ENCODE results near the gene TRIB2. TPM values are rescaled to one million over a fixed set of nuclear protein-coding genes. Genes with fewer than 3 reads are reported as not detected.

Gene TRIB2
- total RNA-seq, 4 donors from 2014 or later, result 182 to 554 (median 315) TPM

GRCh38 chr2:12766421-12766879, 49.7 kb downstream of the TRIB2 start:
- DNase-seq (ENCODE audit: low spot score in 2 of 2), result no peak
- 58 to 74% methylated on average over 12 of the region's 12 CpGs for WGBS, 2 donors
- Histone ChIP-seq H3K27ac (no peak overlapping the region), H3K9me3 (peaks cover 0 to 8% (median 0%) of the 10 kb centered on the region in 4 donors), H3K36me3 (no peaks in the 10 kb centered on the region), H3K4me1 (peaks cover 0 to 11% (median 3%) of the 10 kb centered on the region in 4 donors), H3K4me3 (no peak overlapping the region), H3K27me3 (no peaks in the 10 kb centered on the region)
- TF ChIP-seq CTCF (IDR thresholded peaks at IDR 0.05) (no peak), POLR2A (IDR thresholded peaks at IDR 0.05) (no peak), EP300 (IDR thresholded peaks at IDR 0.05) (no peak)

GRCh38 chr2:12767541-12767940, 50.8 kb downstream of the TRIB2 start:
- DNase-seq (ENCODE audit: low spot score in 2 of 2), result no peak
- Histone ChIP-seq H3K9me3 (peaks cover 0 to 8% (median 0%) of the 10 kb centered on the region in 4 donors), H3K27ac (no peak overlapping the region), H3K4me1 (peaks cover 0 to 10% (median 3%) of the 10 kb centered on the region in 4 donors), H3K36me3 (no peaks in the 10 kb centered on the region), H3K27me3 (no peaks in the 10 kb centered on the region), H3K4me3 (no peak overlapping the region)
- 70 to 71% methylated on average over 8 of the region's 8 CpGs for WGBS, 2 donors
- TF ChIP-seq EP300 (IDR thresholded peaks at IDR 0.05), result no peak
- no peak for TF ChIP-seq POLR2A (IDR thresholded peaks at IDR 0.05)
- TF ChIP-seq CTCF (IDR thresholded peaks at IDR 0.05), result no peak

GRCh38 chr2:12767996-12768624, 51.4 kb downstream of the TRIB2 start:
- H3K4me3 ChIP-seq, result no peak overlapping the region
- no peak for DNase-seq (ENCODE audit: low spot score in 2 of 2)
- peaks cover 0 to 8% (median 0%) of the 10 kb centered on the region in 4 donors for H3K9me3 ChIP-seq
- H3K27me3 ChIP-seq, result no peaks in the 10 kb centered on the region
- 56% methylated on average over 3 of the region's 3 CpGs for WGBS, 2 donors
- peaks cover 0 to 6% (median 2%) of the 10 kb centered on the region in 4 donors for H3K4me1 ChIP-seq
- H3K27ac ChIP-seq, result no peak overlapping the region
- H3K36me3 ChIP-seq, result no peaks in the 10 kb centered on the region
- TF ChIP-seq CTCF (IDR thresholded peaks at IDR 0.05) (no peak), EP300 (IDR thresholded peaks at IDR 0.05) (no peak), POLR2A (IDR thresholded peaks at IDR 0.05) (no peak)

- H3K27ac ChIP-seq, result peak overlapping the region in 1 of 4 donors; percentile 25
- no peaks in the 10 kb centered on the region for H3K36me3 ChIP-seq
- H3K9me3 ChIP-seq, result peaks cover 0 to 3% (median 0%) of the 10 kb centered on the region in 4 donors
- TF ChIP-seq CTCF (IDR thresholded peaks at IDR 0.05) (no peak), POLR2A (IDR thresholded peaks at IDR 0.05) (no peak), EP300 (IDR thresholded peaks at IDR 0.05) (no peak)
- no peaks in the 10 kb centered on the region for H3K4me1 ChIP-seq
- H3K4me3 ChIP-seq, result no peak overlapping the region
- no peaks in the 10 kb centered on the region for H3K27me3 ChIP-seq
- WGBS, 2 donors, result 52 to 74% methylated on average over 9 of the region's 9 CpGs
- peak in 1 of 2 donors; percentile 32 for DNase-seq (ENCODE audit: low spot score in 2 of 2)
Observed at GRCh38 chr2:12769492-12770105, 52.9 kb downstream of the TRIB2 start.

- Histone ChIP-seq H3K4me1 (no peaks in the 10 kb centered on the region), H3K27me3 (no peaks in the 10 kb centered on the region), H3K27ac (no peak overlapping the region), H3K36me3 (no peaks in the 10 kb centered on the region), H3K4me3 (no peak overlapping the region), H3K9me3 (peaks cover 0 to 3% (median 0%) of the 10 kb centered on the region in 4 donors)
- no peak for DNase-seq (ENCODE audit: low spot score in 2 of 2)
- 61 to 63% methylated on average over 8 of the region's 8 CpGs for WGBS, 2 donors
- TF ChIP-seq CTCF (IDR thresholded peaks at IDR 0.05) (no peak), EP300 (IDR thresholded peaks at IDR 0.05) (no peak), POLR2A (IDR thresholded peaks at IDR 0.05) (no peak)
Observed at GRCh38 chr2:12770300-12770968, 53.7 kb downstream of the TRIB2 start.

Measured in tibial nerve (tissue), 4 donors.